UCSD-AML1 (cell line): Measurements from ENCODE around the gene BCL7A.
"Not testable (repeated sequence)": the region's sequence is repeated elsewhere in the genome, so short reads cannot be mapped to it uniquely, and the experiment has no call there.

ENCODE experiments used
- DNase-seq: peaks from one replicate; lab custom pipeline; 2025; ENCODE audit not compliant: unreplicated experiment; lab: John Stamatoyannopoulos, UW

Gene BCL7A

DNA sequence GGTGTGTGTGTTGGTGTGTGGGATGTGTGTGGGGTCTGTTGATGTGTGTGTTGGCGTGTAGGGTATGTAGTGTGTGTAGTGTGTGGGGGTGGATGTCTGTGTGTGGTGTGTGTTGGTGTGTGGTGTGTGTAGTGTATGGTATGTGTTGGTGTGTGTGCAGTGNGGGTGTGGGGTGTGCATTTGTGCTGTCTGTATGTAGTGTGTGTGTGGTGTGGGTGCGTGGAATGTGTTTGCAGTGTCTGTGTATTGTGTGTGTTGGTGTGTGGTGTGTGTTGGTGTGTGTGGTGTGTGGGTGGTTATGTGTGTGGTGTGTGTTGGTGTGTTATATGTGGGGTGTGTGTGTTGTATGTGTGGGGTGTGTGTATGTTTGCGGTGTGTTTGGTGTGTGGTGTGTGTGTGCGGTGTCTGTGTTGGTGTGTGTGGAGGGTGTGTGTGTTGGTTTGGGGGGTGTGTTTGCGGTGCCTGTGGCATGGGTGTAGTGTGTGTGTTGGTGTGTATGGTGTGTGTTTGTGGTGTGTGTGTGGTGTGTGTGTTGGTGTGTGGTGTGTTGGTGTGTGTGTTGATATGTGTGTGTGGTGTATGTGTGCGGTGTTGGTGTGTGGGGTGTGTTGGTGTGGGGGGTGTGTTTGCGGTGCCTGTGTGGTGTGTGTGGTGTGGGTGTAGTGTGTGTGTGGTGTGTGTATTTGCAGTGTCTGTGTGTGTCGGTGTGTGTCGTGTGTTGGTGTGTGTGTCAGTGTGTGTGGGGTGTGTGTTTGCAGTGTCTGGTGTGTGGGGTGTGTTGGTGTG, 71.6 kb downstream of the BCL7A start:
- no peak for DNase-seq

DNA sequence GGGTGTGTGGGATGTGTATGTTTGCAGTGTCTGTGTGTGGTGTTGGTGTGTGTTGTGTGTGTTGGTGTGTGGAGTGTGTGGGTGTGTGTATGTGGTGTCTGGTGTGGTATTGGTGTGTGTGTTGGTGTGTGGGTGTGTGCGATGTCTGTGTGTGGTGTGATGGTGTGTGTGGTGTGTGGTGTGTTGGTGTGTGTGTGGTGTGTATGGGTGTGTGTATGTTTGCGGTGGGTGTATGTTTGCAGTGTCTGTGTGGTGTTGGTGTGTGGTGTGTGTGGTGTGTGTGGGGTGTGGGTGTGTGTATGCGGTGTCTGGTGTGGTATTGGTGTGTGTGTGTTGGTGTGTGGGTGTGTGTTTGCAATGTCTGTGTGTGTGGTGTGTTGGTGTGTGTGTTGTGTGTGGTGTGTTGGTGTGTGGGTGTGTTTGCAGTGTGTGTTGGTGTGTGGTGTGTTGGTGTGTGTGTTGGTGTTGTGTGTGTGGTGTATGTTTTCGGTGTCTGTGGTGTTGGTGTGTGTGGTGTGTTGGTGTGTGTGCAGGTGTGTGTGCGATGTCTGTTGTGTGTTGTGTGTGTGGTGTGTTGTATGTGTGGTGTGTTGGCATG, 72.6 kb downstream of the BCL7A start:
- no peak for DNase-seq

DNA sequence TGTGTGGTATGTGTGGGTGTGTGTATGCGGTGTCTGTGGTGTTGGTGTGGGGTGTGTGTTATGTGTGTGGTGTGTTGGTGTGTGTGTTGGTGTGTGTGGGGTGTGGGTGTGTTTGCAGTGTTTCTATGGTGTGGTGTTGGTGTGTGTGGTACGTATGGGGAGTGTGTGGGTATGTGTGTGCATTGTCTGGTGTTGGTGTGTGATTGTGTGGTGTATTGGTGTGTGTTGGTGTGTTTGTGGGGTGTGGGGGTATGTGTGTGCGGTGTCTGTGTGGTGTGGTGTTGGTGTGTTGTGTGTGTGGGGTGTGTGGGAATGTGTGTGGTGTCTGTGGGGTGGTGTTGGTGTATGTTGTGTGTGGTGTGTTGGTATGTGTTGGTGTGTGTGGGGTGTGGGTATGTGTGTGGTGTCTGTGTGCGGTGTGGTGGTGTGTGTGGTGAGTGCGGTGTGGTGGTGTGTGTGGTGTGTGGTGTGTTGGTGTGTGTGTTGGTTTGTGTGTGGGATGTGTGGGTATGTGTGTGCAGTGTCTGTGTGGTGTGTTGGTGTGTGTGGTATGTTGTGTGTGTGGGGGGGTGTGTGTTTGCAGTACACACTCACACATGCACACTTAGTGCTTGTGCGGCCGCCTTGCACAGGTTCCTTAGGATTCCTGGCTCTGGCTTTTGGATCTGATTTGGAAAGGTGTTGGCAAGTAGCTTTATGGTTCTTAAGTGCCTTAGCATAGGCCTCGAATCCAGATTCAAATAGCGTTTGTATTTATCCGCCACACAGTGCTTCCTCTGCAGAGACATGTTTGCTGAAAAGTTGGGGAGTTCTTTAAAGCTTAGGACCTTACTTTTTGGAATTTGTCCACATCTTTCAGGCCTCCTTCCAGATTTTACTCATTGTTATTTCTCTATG, 73.3 kb downstream of the BCL7A start:
- DNase-seq = no peak

DNA sequence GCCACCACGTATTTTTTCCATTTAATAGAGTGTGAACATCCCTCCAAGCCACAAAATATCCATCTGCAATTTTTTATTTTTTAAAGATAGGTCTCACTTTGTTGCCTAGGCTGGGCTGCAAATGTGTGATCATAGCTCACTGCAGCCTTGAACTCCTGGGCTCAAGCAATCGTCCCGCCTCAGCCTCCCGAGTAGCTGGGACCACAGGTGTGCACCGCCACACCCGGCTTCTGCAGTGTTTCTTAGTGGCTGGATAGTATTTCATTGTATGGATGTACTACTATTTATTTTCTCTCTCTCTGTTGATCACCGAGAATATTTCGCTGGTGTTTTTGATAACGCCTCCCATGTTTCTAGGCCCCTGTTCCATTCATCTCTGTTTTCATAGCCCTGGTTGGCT, 74.3 kb downstream of the BCL7A start:
- no peak for DNase-seq

DNA sequence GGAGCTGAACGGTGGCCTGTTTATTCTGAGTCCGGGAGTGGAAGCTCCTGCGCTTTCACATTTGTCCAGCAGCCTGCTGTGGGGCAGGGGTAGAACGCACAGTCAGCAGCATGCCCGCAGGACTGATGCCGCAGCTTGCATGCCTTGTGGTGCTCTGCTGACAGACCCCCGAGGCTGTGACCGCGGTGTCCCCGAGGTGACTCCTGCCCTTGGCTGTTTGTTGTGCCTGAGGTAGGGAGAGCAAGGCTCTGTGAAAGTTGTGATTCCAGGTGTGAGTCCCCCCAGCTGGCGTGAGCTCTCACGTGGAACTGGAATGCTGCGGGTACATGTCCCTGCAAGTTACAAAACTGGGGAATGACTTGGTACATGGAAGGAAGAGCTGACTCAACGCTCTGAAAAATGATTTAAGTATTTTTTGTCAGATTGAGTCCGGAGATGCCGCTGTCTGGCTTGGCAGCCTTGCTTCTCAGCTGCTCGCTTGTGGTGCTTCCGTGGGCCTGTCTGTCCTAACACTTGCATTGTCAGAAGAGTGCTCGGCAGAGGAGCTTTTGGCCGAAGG, 75.0 kb downstream of the BCL7A start:
- no peak for DNase-seq

DNA sequence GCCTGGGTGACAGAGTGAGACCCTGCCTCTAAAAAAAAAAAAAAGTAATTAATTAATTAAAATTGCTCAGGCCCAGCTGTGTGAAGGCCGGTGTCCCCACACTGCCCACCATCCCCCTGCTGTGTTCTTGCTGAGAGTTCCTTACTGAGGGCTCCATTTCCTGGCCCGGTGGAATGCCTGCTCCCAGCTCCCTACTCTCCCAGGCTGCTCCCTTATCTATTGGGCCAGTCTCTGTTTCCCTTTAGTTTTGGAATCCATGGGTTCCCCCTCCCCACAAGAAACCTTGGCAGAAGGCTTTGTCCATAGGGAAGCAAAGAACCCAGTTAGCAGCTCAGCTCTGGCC, 75.9 kb downstream of the BCL7A start:
- no peak for DNase-seq

DNA sequence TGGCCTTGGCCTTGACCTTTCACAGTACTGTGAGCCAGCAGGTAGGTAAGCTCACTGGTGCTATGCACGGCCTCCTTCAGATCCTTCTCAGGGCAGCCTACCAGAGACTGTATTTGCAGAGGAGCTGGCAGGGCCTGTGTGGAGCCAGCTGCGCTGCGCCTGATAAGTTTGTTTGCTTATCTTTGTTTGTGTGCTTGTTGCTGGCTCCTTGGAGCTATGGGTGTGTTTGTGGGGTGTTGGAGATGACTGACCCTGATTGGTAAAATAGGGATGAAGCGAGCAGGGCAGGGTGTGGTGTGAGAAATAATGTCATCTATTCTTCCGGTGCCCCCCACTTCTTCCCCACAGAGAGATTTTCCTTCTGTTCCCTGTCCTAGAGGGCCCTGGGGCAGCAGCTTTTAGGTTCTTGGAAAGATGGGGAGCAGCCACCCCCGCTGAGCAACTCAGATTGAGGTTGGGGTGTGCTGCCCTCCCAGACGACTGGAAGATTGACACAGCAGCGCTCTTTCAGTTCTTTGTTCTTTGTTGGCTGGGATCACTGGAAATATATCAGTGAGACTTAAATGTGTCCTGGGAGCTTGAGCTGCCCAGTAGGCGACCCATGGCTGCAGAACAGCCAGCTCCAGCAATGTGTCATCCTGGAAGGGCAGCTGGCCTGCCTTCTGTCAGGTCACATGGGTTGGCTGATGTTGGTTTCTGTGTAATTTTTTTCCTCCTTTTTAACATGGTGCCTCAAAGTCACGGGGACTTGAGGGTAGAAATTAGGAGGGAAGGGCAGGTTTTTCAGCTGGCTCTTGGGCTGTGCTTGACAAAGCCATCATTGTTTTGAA, 76.5 kb downstream of the BCL7A start:
- peak; percentile 47 for DNase-seq

DNA sequence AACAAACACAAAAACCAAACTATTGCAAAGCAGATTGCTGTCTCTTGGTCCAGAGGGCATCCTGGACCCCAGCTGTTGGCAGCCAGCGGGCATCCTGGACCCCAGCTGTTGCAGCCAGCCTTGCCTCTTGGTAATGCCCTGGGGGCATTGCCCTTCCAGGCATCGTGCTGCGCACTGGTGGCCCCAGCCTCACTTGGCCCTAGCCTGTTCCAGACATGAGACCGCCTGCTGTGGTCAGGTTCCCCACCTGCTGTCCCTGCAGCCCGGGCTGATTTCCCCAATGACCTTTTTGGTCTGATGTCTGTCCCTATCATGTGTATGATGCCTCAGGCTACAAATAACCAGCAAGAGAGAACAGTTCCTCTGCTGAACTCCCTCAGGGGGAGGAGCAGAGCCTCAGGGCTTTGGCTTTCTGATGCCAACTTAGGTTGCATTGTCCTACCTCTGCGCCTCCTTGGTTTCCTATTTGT, 77.6 kb downstream of the BCL7A start:
- DNase-seq = no peak

DNA sequence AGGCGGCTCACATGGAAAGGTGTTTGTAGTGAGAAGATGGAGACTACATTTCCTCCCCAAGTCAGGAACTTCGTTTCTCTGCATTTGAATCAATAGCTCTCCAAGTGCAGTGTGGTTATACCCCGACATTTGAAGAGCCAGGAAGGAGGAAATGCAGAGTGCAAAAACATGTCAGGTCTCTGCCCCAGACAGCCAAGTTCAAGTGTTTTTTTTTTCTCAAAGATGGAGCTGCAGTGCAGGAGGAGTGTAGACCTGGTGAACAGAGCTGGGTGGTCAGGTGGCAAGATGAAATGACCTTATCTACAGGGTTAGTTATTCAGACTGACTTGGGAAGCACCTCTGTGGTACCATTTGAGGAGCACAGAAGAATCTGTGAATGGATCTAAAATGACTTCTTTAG, 78.2 kb downstream of the BCL7A start:
- DNase-seq = no peak

DNA sequence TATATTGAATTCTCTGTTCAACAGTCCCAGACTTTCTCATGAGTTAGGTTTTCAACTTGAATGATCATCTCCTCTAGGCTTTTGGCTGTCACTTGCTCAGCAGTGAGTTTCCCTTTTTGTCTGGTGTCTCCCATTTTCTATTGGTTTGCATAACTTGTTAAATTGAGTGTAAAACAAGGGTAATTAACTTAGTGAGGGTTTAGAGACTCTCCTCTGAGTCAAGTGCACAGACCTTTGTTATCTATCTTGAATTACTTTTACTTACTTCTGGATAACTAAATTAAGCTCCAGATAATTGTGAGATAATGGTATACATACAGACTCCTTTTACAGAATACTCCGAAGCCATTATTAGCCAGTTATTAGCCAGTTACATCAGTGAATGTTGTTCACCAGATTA, 78.9 kb downstream of the BCL7A start:
- DNase-seq = no peak

DNA sequence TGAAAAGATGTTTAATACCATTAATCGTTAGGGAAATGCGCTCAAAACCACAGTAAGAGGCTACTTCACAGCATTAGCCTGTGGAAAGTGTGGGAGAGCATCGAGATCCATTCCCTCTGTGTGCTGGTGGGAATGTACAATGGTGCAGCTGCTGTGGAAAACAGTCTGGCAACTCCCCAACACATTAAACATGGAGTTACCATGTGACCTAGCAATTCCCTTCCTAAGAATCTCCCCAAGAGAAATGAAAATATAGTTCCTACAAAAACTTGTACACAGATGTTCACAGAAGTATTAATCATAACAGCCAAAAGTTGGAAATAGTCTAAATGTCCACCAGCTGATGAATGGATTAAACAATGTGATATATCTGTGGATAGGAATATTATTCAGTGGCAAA, 80.6 kb downstream of the BCL7A start:
- no peak for DNase-seq

DNA sequence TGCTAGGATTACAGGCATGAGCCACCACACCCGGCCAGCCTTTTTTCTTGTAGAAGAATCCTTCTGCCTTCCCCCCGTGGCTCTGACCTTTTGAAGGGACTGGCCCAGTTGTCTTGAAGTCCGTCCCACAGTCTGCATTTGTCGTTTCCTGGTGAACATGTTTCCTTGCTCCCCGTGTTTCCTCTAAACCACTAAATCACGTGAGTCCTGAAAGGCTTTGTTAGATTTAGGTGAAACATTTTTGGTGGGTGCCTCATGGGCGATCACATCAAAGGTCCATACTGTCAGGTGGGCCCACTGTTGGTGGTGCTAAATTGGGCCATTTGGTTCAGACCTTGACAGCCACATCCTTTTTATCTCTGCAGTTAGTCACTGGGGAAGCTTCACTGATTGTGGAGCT, 83.2 kb downstream of the BCL7A start:
- DNase-seq = no peak

DNA sequence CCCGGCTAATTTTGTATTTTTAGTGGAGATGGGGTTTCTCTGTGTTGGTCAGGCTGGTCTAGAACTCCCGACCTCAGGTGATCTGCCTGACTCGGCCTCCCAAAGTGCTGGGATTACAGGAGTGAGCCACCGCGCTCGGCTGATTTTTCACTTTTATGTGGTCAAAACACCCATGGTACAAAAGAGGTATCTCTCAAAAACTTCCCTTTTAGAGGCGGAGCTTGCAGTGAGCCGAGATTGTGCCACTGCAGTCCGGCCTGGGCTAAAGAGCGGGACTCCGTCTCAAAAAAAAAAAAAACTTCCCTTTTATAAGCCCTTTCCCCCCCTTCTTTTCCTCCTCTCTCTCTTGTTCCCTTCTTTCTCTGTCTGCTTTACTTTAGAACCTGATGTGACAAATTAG, 83.8 kb downstream of the BCL7A start:
- DNase-seq = not testable (repeated sequence)

DNA sequence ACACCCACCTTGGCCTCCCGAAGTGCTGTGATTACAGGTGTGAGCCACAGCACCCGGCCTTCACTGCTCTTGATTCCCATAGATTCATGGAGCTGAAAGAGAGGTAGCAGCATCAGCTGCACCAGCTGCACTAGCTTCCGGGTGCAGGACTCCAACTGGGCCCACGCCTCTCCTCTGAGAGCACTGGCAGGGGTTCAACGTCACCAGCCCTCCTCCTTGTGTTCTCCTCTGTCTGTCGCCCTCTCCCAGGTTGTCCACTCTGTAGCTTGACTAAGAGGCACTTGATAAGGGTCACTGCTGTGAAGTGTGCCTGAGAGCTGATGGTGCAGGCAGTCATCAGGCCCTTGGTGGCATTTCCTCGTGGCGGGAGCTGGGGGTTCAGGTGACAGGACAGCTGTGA, 85.2 kb downstream of the BCL7A start:
- no peak for DNase-seq

DNA sequence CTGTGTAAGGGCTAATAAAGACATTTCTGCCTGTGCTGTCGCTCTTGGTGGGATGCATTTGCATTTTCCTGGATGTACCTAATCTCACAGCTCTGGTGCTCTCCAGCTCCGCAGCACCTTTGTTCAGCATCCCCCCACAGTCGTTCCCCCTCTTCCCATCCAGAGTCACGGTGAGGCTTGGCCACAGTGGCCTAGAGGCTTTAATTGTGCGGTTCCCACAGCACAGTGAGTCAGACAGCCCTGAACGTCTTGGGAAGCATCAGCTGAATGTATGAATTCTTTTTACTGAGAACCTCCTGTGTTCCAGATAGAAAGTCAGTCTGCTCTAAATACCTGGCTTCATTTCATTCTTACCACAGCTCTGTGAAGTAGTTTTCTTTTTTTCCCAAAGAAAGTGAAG, 85.6 kb downstream of the BCL7A start:
- no peak for DNase-seq

DNA sequence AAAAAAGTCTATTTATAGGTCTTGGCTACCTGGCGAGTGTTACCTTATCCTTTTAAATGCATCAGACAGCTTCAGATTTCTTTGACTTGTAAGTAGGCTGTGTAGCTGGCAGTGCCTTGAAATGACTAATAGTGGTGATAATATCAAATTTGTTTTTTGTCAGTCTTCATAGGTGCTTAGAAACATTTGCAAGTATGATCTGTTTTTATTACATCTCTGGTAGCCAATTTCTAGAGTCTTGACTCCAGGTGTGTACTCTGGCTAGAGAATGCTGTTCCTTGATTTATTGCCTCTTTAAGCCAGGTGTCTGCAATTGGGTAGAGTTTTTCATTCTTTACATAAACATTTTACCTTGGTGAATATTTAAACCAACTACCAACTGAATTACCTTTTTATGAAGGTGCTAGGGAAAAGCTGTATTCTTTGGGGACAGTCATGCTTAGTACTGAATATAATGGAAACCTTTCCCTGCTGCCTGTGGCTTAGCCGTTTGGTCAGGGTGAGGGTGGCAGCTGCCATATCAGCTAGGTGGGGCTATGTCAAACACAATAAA, 89.5 kb downstream of the BCL7A start:
- no peak for DNase-seq
